Measurements from ENCODE around the gene RALA.
A peak's percentile ranks its signal among the peaks of the same experiment; 100 is the strongest.
"Not testable (repeated sequence)": the region's sequence is repeated elsewhere in the genome, so short reads cannot be mapped to it uniquely, and the experiment has no call there.

The RALA gene

DNA sequence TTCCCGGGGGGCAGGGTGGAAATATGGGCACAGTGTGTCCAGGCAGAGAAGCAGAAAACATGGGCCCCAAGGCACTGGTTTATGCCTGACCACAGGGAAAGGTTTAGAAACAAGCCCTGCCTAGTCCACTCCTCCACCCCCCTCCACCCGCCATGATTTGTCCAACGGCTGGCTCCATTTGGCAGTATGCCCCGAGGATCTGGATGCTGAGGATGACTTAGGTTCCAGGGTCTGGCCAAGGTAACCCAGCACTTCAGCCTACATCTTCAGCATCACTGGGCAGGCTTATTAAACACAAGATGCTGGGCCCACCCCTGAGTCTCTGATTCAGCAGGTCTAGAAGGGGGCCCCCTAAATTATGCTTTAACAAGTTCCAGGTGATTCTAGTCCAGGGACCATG is 121.9 kb downstream of the RALA start:
- Mint-ChIP-seq H3K9me3 (no peaks in the 10 kb centered on the region), H3K4me3 (no peak overlapping the region), H3K4me1 (peaks cover 7% of the 10 kb centered on the region), H3K27ac (no peak overlapping the region), H3K36me3 (peaks cover 5% of the 10 kb centered on the region)
- ATAC-seq (no peak), DNase-seq (ENCODE audit: low spot score in 2 of 2) (no peak)

DNA sequence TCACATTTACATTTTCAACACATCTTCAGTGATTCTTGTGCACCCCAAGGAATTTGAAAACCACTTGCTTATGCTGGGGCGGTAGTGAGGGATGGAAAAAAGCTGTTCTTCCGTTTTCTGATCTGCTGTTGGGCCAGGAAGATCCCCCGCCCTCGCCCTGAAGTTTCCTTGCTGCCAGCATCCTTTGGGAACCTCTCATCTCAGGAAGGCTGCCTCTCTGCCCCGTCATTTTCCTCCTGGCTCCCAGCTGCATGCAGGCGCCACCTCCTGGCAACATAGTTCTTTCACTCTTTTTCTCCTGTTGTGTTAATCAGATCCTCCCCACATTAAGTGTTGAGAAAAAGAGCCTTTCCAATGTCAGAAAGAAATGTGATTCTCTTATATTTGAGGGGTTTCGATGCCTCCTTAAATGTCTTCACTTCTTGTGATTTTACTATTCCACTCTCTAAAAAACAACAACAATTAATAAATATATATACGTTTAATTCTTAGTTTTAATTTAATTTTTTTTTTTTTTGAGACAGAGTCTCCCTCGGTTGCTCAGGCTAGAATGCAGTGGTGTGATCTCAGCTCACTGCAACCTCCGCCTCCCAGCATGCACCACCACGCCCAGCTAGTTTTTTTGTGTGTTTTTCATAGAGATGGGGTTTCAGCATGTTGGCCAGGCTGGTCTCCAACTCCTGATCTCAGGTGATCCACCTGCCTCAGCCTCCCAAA is 122.9 kb downstream of the RALA start:
- no peak overlapping the region for H3K4me3 Mint-ChIP-seq
- H3K4me1 Mint-ChIP-seq = peaks cover 7% of the 10 kb centered on the region
- no peaks in the 10 kb centered on the region for H3K9me3 Mint-ChIP-seq
- H3K36me3 Mint-ChIP-seq = peaks cover 5% of the 10 kb centered on the region
- ATAC-seq (peak; percentile 61), DNase-seq (ENCODE audit: low spot score in 2 of 2) (peak in 1 of 2 donors; percentile 62)
- H3K27ac Mint-ChIP-seq = peak overlapping the region; percentile 30

- Mint-ChIP-seq H3K27ac (no peak overlapping the region), H3K4me3 (no peak overlapping the region), H3K4me1 (peaks cover 7% of the 10 kb centered on the region), H3K9me3 (no peaks in the 10 kb centered on the region), H3K36me3 (peaks cover 3% of the 10 kb centered on the region)
- DNase-seq (ENCODE audit: low spot score in 2 of 2) (no peak), ATAC-seq (no peak)
Measured at GRCh38 chr7:39749177-39749576, 125.8 kb downstream of the RALA start.

DNA sequence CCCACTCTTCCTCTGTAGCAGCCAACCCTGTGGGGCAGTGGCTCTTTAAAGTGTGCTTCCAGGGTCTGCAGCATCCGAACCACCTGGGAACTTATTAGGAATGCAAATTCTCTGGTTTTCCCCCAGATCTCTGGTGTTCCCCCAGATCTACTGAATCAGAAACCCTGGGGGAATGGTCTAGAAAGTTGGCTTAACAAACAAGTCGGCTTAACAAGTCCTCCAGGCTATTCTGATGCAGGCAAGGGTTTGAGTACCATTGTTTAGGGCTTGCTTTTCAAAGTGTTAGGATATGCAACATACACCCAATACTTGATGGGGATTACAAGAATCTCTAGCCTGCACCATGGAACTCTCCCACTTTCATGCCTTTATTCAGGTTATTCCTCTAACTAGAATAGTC is 126.3 kb downstream of the RALA start:
- Mint-ChIP-seq H3K36me3 (no peaks in the 10 kb centered on the region), H3K4me3 (no peak overlapping the region), H3K9me3 (no peaks in the 10 kb centered on the region), H3K27ac (no peak overlapping the region), H3K4me1 (peaks cover 12% of the 10 kb centered on the region)
- ATAC-seq (no peak), DNase-seq (ENCODE audit: low spot score in 2 of 2) (no peak)

GRCh38 chr7:39750253-39751077 is 127.1 kb downstream of the RALA start:
- no peak overlapping the region for H3K27ac Mint-ChIP-seq
- no peaks in the 10 kb centered on the region for H3K36me3 Mint-ChIP-seq
- H3K9me3 Mint-ChIP-seq = no peaks in the 10 kb centered on the region
- H3K4me1 Mint-ChIP-seq = peaks cover 13% of the 10 kb centered on the region
- DNase-seq (ENCODE audit: low spot score in 2 of 2) (no peak), ATAC-seq (no peak)
- no peak overlapping the region for H3K4me3 Mint-ChIP-seq

GRCh38 chr7:39753237-39753636 is 129.9 kb downstream of the RALA start:
- H3K4me3 Mint-ChIP-seq; H3K9me3 Mint-ChIP-seq; H3K36me3 Mint-ChIP-seq; ATAC-seq; H3K27ac Mint-ChIP-seq; DNase-seq (ENCODE audit: low spot score in 2 of 2); H3K4me1 Mint-ChIP-seq: not testable (repeated sequence)

DNA sequence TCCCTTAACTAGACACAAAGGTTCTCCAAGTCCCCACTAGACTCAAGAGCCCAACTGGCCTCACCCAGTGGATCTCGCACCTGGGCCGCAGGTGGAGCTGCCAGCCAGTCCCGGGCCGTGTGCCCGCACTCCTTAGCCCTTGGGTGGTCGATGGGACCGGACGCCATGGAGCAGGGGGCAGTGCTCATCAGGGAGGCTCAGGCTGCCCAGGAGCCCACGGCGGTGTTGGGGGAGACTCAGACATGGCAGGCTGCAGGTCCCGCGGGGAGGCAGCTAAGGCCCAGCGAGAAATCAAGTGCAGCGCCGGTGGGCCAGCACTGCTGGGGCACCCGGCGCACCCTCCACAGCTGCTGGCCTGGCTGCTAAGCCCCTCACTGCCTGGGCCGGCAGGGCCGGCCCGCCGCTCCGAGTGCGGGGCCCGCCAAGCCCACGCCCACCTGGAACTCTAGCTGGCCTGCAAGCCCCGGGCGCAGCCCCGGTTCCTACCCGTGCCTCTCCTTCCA is 130.5 kb downstream of the RALA start:
- peaks cover 7% of the 10 kb centered on the region for H3K4me1 Mint-ChIP-seq
- DNase-seq (ENCODE audit: low spot score in 2 of 2) = no peak
- no peaks in the 10 kb centered on the region for H3K9me3 Mint-ChIP-seq
- H3K36me3 Mint-ChIP-seq = no peaks in the 10 kb centered on the region
- no peak overlapping the region for H3K4me3 Mint-ChIP-seq
- H3K27ac Mint-ChIP-seq = peak overlapping the region; percentile 63
- no peak for ATAC-seq

DNA sequence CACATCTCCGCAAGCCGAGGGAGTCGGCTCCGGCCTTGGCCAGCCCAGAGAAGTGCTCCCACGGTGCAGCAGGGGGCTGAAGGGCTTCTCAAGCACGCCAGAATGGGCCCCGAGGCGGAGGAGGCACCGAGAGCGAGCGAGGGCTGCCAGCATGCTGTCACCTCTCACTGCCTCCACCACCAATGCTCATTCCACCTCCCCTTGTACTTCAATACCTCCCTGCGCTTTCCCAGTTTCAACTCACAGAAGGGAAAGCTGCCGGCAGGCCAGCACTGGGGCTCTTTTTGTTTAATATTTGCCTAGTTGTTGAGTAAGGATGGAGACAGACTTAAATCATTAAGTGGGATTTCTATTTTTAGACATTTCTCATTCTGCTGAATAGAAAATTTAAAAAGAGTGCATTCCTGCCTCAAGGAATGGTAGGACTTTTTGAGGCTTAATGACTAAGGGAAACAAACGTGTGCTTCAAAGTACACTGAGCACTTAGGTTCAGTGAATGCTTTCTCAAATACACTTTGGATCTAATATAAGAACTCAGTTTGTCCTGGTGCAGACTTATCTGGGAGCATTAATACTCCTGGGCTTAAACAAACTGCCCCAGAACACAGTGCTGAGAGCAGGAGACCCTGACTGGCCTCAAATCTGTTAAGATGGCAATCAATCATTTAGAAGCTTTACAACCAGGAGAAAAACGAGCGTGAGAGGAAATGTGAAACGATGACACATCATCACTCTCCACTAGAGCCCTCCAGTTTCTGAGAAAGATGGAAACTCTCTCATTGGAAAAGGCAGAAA is 131.2 kb downstream of the RALA start:
- ATAC-seq (peak; percentile 62), DNase-seq (ENCODE audit: low spot score in 2 of 2) (no peak)
- Mint-ChIP-seq H3K27ac (peak overlapping the region; percentile 63), H3K4me1 (peaks cover 7% of the 10 kb centered on the region), H3K9me3 (no peaks in the 10 kb centered on the region), H3K4me3 (no peak overlapping the region), H3K36me3 (no peaks in the 10 kb centered on the region)

DNA sequence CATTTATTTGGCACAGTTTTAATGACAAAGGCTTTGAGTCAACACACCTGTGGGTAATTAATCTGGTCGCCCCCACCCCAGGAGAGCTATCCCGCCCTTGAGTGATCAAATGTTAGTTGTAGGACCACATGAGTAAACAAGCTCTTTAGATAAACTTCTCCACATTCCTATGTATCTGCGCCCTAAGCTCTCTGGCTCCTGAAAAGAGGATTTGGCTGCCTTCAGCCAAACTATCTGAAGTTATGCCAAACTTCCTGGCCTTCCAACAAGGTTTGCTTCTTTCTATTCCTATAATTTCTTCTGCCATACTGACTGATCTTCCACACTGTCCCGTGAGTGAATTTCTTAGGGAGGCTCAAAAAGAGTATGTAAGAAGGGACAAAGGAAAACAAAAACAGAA is 134.2 kb downstream of the RALA start:
- Mint-ChIP-seq H3K27ac (no peak overlapping the region), H3K36me3 (no peaks in the 10 kb centered on the region), H3K4me3 (no peak overlapping the region), H3K4me1 (peaks cover 7% of the 10 kb centered on the region), H3K9me3 (no peaks in the 10 kb centered on the region)
- DNase-seq (ENCODE audit: low spot score in 2 of 2) = no peak
- ATAC-seq = no peak

Measured in stimulated activated effector memory CD8-positive, alpha-beta T cell treated with anti-CD3 and anti-CD28 coated beads, Interleukin-12 subunit alpha, Interleukin-12 subunit beta, amount 100 ng/mL, for 72 hours (primary cell).